SK-N-SH (cell line): ENCODE data around the gene LOXHD1. TPM values are rescaled to one million over a fixed set of nuclear protein-coding genes. Genes with fewer than 3 reads are reported as not detected.

Experiments
- CTCF ChIA-PET: fragments of 300-600, 350-600 bp; formaldehyde crosslinking; extraction: SDS; loops from one replicate; lab custom pipeline; 2021; lab: Yijun Ruan, JAX
- POLR2A ChIA-PET: fragments of 350-600 bp; sonication (Branson Sonifier 250); formaldehyde crosslinking; extraction: SDS; loops from one replicate; lab custom pipeline; 2020; ENCODE audit warnings: antibody characterized with exemption, inconsistent platforms; lab: Yijun Ruan, JAX
- DNase-seq: peaks from one replicate; pipeline ENCODE4 v3.0.0; 2012
- H2AFZ ChIP-seq: fragments of 200-600 bp; sonication (generic); 2 replicates; pipeline ENCODE4 v1.8.1; 2016; ENCODE audit warnings: antibody characterized with exemption, mild to moderate bottlenecking, low read depth
- H3F3A ChIP-seq: fragments of 200-600 bp; sonication (generic); replicated peaks from 2 replicates; pipeline ENCODE3; 2016; ENCODE audit warnings: antibody characterized with exemption, mild to moderate bottlenecking; ENCODE audit not compliant: insufficient read depth
- H3K27ac ChIP-seq, 2 experiments: fragments of 200-500 bp in 1 of 2; fragments of 200-600 bp in 1 of 2; sonication (Bioruptor generic) in 1 of 2; sonication (generic), shearing (Covaris generic) in 1 of 2; 2 replicates each; pipeline versions ENCODE4 v1.5.1 to v1.6.1; 2014 to 2016; ENCODE audit warnings: low read depth in 2 of 2, inconsistent platforms in 1 of 2, low read length in 1 of 2, mild to moderate bottlenecking in 1 of 2, mixed read lengths in 1 of 2
- H3K27me3 ChIP-seq: fragments of 200-600 bp; sonication (generic), shearing (Covaris generic); 2 replicates; pipeline ENCODE4 v1.6.1; 2016; ENCODE audit warnings: mixed run types; ENCODE audit not compliant: insufficient read depth
- H3K36me3 ChIP-seq, 2 experiments: fragments of 200-500 bp in 1 of 2; fragments of 200-600 bp in 1 of 2; sonication (Bioruptor generic) in 1 of 2; sonication (generic) in 1 of 2; replicated peaks in 1 of 2; 2 replicates each; pipeline versions ENCODE3 to v1.5.1; 2014 to 2016; ENCODE audit warnings: low read length in 1 of 2, mild to moderate bottlenecking in 1 of 2; ENCODE audit not compliant: insufficient read depth in 2 of 2, control insufficient read depth in 1 of 2
- H3K4me1 ChIP-seq, 2 experiments: fragments of 200-500 bp in 1 of 2; fragments of 200-600 bp in 1 of 2; sonication (Bioruptor generic) in 1 of 2; sonication (generic), shearing (Covaris generic) in 1 of 2; 2 replicates each; pipeline versions ENCODE4 v1.5.1 to v1.6.1; 2014 to 2016; ENCODE audit warnings: low read depth in 1 of 2, low read length in 1 of 2, mixed run types in 1 of 2; ENCODE audit not compliant: insufficient read depth in 2 of 2, control insufficient read depth in 1 of 2
- H3K4me2 ChIP-seq: fragments of 200-600 bp; sonication (generic), shearing (Covaris generic); 2 replicates; pipeline ENCODE4 v1.6.1; 2017; ENCODE audit warnings: mixed run types
- H3K4me3 ChIP-seq, 2 experiments: fragments of 200-500 bp in 1 of 2; fragments of 200-600 bp in 1 of 2; sonication (Bioruptor generic) in 1 of 2; sonication (generic), shearing (Covaris generic) in 1 of 2; 2 replicates each; pipeline versions ENCODE4 v1.5.1 to v1.8.1; 2014 to 2016; ENCODE audit warnings: low read depth in 2 of 2, inconsistent platforms in 1 of 2, low read length in 1 of 2, mild to moderate bottlenecking in 1 of 2, mixed read lengths in 1 of 2, moderate library complexity in 1 of 2
- H3K79me2 ChIP-seq: fragments of 200-600 bp; sonication (generic); 2 replicates; pipeline ENCODE4 v1.8.1; 2017; ENCODE audit warnings: mild to moderate bottlenecking; ENCODE audit not compliant: insufficient read depth
- H3K9ac ChIP-seq: fragments of 200-600 bp; sonication (generic); 2 replicates; pipeline ENCODE4 v1.6.1; 2017; ENCODE audit warnings: mixed run types
- H3K9me2 ChIP-seq: fragments of 200-600 bp; sonication (generic); 2 replicates; pipeline ENCODE4 v1.6.1; 2017; ENCODE audit warnings: mixed run types
- H3K9me3 ChIP-seq: fragments of 200-600 bp; sonication (generic); 2 replicates; pipeline ENCODE4 v1.6.1; 2017; ENCODE audit warnings: mixed run types, mild to moderate bottlenecking, moderate library complexity
- H4K20me1 ChIP-seq: fragments of 200-600 bp; sonication (generic); 2 replicates; pipeline ENCODE4 v1.6.1; 2017; ENCODE audit warnings: mild to moderate bottlenecking, mixed run types; ENCODE audit not compliant: insufficient read depth
- FOSL2 ChIP-seq: IDR thresholded peaks from 2 replicates; pipeline ENCODE4 v1.4.0; 2012; ENCODE audit warnings: low read depth, mild to moderate bottlenecking, moderate library complexity, borderline replicate concordance
- FOXJ3 ChIP-seq: sonication (generic); formaldehyde crosslinking; IDR thresholded peaks from 2 replicates; pipeline ENCODE4 v1.5.1; 2020; ENCODE audit warnings: mild to moderate bottlenecking, missing genetic modification reagents
- FOXM1 ChIP-seq: IDR thresholded peaks from 2 replicates; pipeline ENCODE4 v1.4.0; 2012; ENCODE audit warnings: low read depth, mild to moderate bottlenecking
- GATA2 ChIP-seq: sonication (generic); formaldehyde crosslinking; IDR thresholded peaks from 2 replicates; pipeline ENCODE4 v1.5.0; 2020; ENCODE audit warnings: mild to moderate bottlenecking, missing genetic modification reagents
- JUND ChIP-seq: IDR thresholded peaks from 2 replicates; pipeline ENCODE4 v1.4.0; 2012
- MAX ChIP-seq: IDR thresholded peaks from 2 replicates; pipeline ENCODE4 v1.4.0; 2012; ENCODE audit warnings: low read depth
- NFIC ChIP-seq: IDR thresholded peaks from 2 replicates; pipeline ENCODE4 v1.4.0; 2012; ENCODE audit warnings: borderline replicate concordance
- REST ChIP-seq: IDR thresholded peaks from 2 replicates; pipeline ENCODE4 v1.6.1; 2012; ENCODE audit warnings: mild to moderate bottlenecking, low read depth, low read length, moderate library complexity
- RFX5 ChIP-seq: IDR thresholded peaks from 2 replicates; pipeline ENCODE4 v1.6.1; 2012; ENCODE audit warnings: mild to moderate bottlenecking, improper control_type of control experiment, low read length
- RXRA ChIP-seq: IDR thresholded peaks from 2 replicates; pipeline ENCODE4 v1.4.0; 2012; ENCODE audit warnings: low read depth, mild to moderate bottlenecking, borderline replicate concordance
- SMC3 ChIP-seq: IDR thresholded peaks from 2 replicates; pipeline ENCODE4 v1.6.1; 2012; ENCODE audit warnings: low read depth, low read length, improper control_type of control experiment
- TEAD4 ChIP-seq: IDR thresholded peaks from 2 replicates; pipeline ENCODE4 v1.4.0; 2012; ENCODE audit warnings: mild to moderate bottlenecking, borderline replicate concordance; ENCODE audit not compliant: insufficient read depth
- YY1 ChIP-seq: IDR thresholded peaks from 2 replicates; pipeline ENCODE4 v1.4.0; 2012; ENCODE audit warnings: low read depth, mild to moderate bottlenecking
- WGBS: methylation state at CpG from one replicate; pipeline ENCODE4 v1.1.6; 2017; ENCODE audit warnings: low lambda C conversion rate; 5-methylcytosine and 5-hydroxymethylcytosine counted together
- polyA plus RNA-seq, 3 experiments: library from polyadenylated mRNA; depleted of rRNA; stranded (reverse); fragments of >200 nt; gene quantifications; 2 replicates each; pipeline ENCODE4 v1.2.3, GENCODE V29; 2012
- TF ChIP-seq, protein P1 (sequence below): fragments of 200-600 bp; sonication (generic); IDR thresholded peaks from 2 replicates; pipeline ENCODE4 v1.6.1; 2017; ENCODE audit warnings: antibody characterized with exemption, mild to moderate bottlenecking, moderate library complexity

LOXHD1 gene
- polyA plus RNA-seq, 1 of the 3 experiments (the other 2 are of a cell fraction) = not detected

GRCh38 chr18:46518438-46518837, 138.6 kb downstream of the LOXHD1 start (continued):
- TF ChIP-seq REST (no peak), TEAD4 (no peak)

- no peak overlapping the region for H3K27ac ChIP-seq
- ChIA-PET POLR2A (no interaction called here), CTCF (interaction anchor here (0.8 to 5.5 kb wide), 5 partner anchors 28 to 343 kb away, joined by 3 to 68 read pairs (median 8); partner anchors contain the start of gene LOXHD1)
- no peaks in the 10 kb centered on the region for H3K36me3 ChIP-seq
- H3K4me3 ChIP-seq = no peak overlapping the region
- H2AFZ ChIP-seq = no peak overlapping the region
- H3K4me2 ChIP-seq = no peak overlapping the region
- no peak for TF ChIP-seq MAX
- no peak for TF ChIP-seq FOXJ3 (CRISPR knock-in tag)
- TF ChIP-seq JUND = no peak
- no peak for TF ChIP-seq RFX5
- TF ChIP-seq YY1 = no peak
- TF ChIP-seq, protein P1, sequence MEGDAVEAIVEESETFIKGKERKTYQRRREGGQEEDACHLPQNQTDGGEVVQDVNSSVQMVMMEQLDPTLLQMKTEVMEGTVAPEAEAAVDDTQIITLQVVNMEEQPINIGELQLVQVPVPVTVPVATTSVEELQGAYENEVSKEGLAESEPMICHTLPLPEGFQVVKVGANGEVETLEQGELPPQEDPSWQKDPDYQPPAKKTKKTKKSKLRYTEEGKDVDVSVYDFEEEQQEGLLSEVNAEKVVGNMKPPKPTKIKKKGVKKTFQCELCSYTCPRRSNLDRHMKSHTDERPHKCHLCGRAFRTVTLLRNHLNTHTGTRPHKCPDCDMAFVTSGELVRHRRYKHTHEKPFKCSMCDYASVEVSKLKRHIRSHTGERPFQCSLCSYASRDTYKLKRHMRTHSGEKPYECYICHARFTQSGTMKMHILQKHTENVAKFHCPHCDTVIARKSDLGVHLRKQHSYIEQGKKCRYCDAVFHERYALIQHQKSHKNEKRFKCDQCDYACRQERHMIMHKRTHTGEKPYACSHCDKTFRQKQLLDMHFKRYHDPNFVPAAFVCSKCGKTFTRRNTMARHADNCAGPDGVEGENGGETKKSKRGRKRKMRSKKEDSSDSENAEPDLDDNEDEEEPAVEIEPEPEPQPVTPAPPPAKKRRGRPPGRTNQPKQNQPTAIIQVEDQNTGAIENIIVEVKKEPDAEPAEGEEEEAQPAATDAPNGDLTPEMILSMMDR = no peak
- TF ChIP-seq RXRA = no peak
- no peak for TF ChIP-seq NFIC
- H3F3A ChIP-seq = no peaks in the 10 kb centered on the region
- DNase-seq = no peak
- H4K20me1 ChIP-seq = no peaks in the 10 kb centered on the region
- H3K27me3 ChIP-seq = no peaks in the 10 kb centered on the region
- H3K9me2 ChIP-seq = no peaks in the 10 kb centered on the region
- no peak overlapping the region for H3K9ac ChIP-seq
- H3K79me2 ChIP-seq = no peaks in the 10 kb centered on the region
- H3K4me1 ChIP-seq = no peaks in the 10 kb centered on the region
- H3K9me3 ChIP-seq = no peaks in the 10 kb centered on the region
Observed at GRCh38 chr18:46516555-46516954, 140.5 kb downstream of the LOXHD1 start.

- H2AFZ ChIP-seq = no peak overlapping the region
- H3K27ac ChIP-seq = no peak overlapping the region
- H3K27me3 ChIP-seq = no peaks in the 10 kb centered on the region
- no peak for DNase-seq
- H4K20me1 ChIP-seq = no peaks in the 10 kb centered on the region
- H3F3A ChIP-seq = no peaks in the 10 kb centered on the region
- H3K9me3 ChIP-seq = no peaks in the 10 kb centered on the region
- H3K4me3 ChIP-seq = no peak overlapping the region
- no peak overlapping the region for H3K4me2 ChIP-seq
- H3K79me2 ChIP-seq = no peaks in the 10 kb centered on the region
- no peak overlapping the region for H3K9ac ChIP-seq
- TF ChIP-seq GATA2 (CRISPR knock-in tag) (0 out of 2 replicates have a peak, but pooled peaks have one; percentile 45), FOXM1 (no peak), FOSL2 (no peak), SMC3 (no peak)
- CTCF ChIA-PET = interaction anchor here (1.4 to 2.3 kb wide), 2 partner anchors 229 to 337 kb away, joined by 4 to 14 read pairs; a partner anchor contains a TSS
- H3K36me3 ChIP-seq = no peaks in the 10 kb centered on the region
- H3K4me1 ChIP-seq = no peaks in the 10 kb centered on the region
- POLR2A ChIA-PET = no interaction called here
- 21% methylated on average over 6 of the region's 6 CpGs for WGBS
- H3K9me2 ChIP-seq = no peaks in the 10 kb centered on the region
Observed at GRCh38 chr18:46510386-46510785, 146.6 kb downstream of the LOXHD1 start.
